Measurements from ENCODE around the gene MAPK8IP3. TPM values are rescaled to one million over a fixed set of nuclear protein-coding genes. Genes with fewer than 3 reads are reported as not detected.
"Not testable (repeated sequence)": the region's sequence is repeated elsewhere in the genome, so short reads cannot be mapped to it uniquely, and the experiment has no call there.

Gene MAPK8IP3
- polyA plus RNA-seq, 3 donors = 1.1 to 185 (median 2.1) TPM

- Histone ChIP-seq H3K36me3 (replicated peaks in 1 of 2; ENCODE audit: control insufficient read depth in 1 of 2, insufficient read depth in 2 of 2, low read length in 2 of 2) (peaks cover 5 to 20% of the 10 kb centered on the region in 2 donors), H3K4me1 (ENCODE audit: control insufficient read depth in 1 of 2, insufficient read depth in 2 of 2, low read length in 2 of 2) (peaks cover 50 to 55% of the 10 kb centered on the region in 2 donors), H3K27ac (ENCODE audit: low read depth in 1 of 2, low read length in 2 of 2) (peak overlapping the region; percentile 61 to 84), H3K79me2 (ENCODE audit: insufficient read depth, low read length) (peaks cover 80% of the 10 kb centered on the region), H4K20me1 (ENCODE audit: insufficient read depth, low read length) (peaks cover 32% of the 10 kb centered on the region), H3K4me2 (replicated peaks; ENCODE audit: extremely low read depth, low read length, poor library complexity, severe bottlenecking) (peak overlapping the region; percentile 36), H3K4me3 (replicated peaks in 1 of 3; ENCODE audit: low read depth in 2 of 3, low read length in 3 of 3) (peak overlapping the region in 1 of 3 experiments; percentile 12)
- Mint-ChIP-seq H3K36me3 (peaks cover 8 to 29% of the 10 kb centered on the region in 2 donors), H3K4me3 (peak overlapping the region in 1 of 2 donors; percentile 15), H3K4me1 (peaks cover 54% of the 10 kb centered on the region), H3K27ac (peak overlapping the region; percentile 77 to 93 (median 88))
- intact Hi-C loops (cut with micrococcal nuclease); H3K27me3 Mint-ChIP-seq (ENCODE audit: low read depth in 3 of 3); H3K9ac ChIP-seq (ENCODE audit: insufficient read depth, low read length, poor library complexity, severe bottlenecking); H2AFZ ChIP-seq (ENCODE audit: insufficient read depth, low read depth, low read length, poor library complexity, severe bottlenecking); H3K9me3 Mint-ChIP-seq; H3K9me3 ChIP-seq (replicated peaks in 1 of 2; ENCODE audit: control insufficient read depth in 1 of 2, insufficient read depth in 1 of 2, low read length in 2 of 2); H3K27me3 ChIP-seq (ENCODE audit: control insufficient read depth in 2 of 2, insufficient read depth in 2 of 2, low read length in 2 of 2): not testable (repeated sequence)
- WGBS (ENCODE audit: insufficient coverage) = 27% methylated on average over 4 of the region's 12 CpGs
- DNase-seq = peak; percentile 59 to 67 (median 65)
Measured at GRCh38 chr16:1719559-1720229, 13.7 kb downstream of the MAPK8IP3 start.

GRCh38 chr16:1721372-1721771, 15.4 kb downstream of the MAPK8IP3 start:
- H3K4me2 ChIP-seq (replicated peaks; ENCODE audit: extremely low read depth, low read length, poor library complexity, severe bottlenecking) = peak overlapping the region; percentile 41
- H2AFZ ChIP-seq (ENCODE audit: insufficient read depth, low read depth, low read length, poor library complexity, severe bottlenecking) = no peak overlapping the region
- peak overlapping the region in 1 of 3 experiments; percentile 51 for H3K4me3 ChIP-seq (replicated peaks in 1 of 3; ENCODE audit: low read depth in 2 of 3, low read length in 3 of 3)
- H3K9me3 Mint-ChIP-seq = no peaks in the 10 kb centered on the region
- H3K27ac ChIP-seq (ENCODE audit: low read depth in 1 of 2, low read length in 2 of 2) = peak overlapping the region; percentile 70 to 84
- peaks cover 53 to 59% of the 10 kb centered on the region in 2 donors for H3K4me1 ChIP-seq (ENCODE audit: control insufficient read depth in 1 of 2, insufficient read depth in 2 of 2, low read length in 2 of 2)
- peak overlapping the region; percentile 91 to 96 (median 94) for H3K27ac Mint-ChIP-seq
- no peak for DNase-seq
- peaks cover 11 to 35% of the 10 kb centered on the region in 2 donors for H3K36me3 Mint-ChIP-seq
- intact Hi-C loops (cut with micrococcal nuclease) = no loop called here
- no peak overlapping the region for H3K9ac ChIP-seq (ENCODE audit: insufficient read depth, low read length, poor library complexity, severe bottlenecking)
- H3K4me1 Mint-ChIP-seq = peaks cover 56% of the 10 kb centered on the region
- no peak for TF ChIP-seq CTCF (IDR thresholded peaks at IDR 0.05)
- peak overlapping the region in 1 of 2 donors; percentile 30 for H3K4me3 Mint-ChIP-seq
- no peaks in the 10 kb centered on the region for H3K27me3 ChIP-seq (ENCODE audit: control insufficient read depth in 2 of 2, insufficient read depth in 2 of 2, low read length in 2 of 2)
- H3K79me2 ChIP-seq (ENCODE audit: insufficient read depth, low read length) = peaks cover 68% of the 10 kb centered on the region
- no peaks in the 10 kb centered on the region for H3K9me3 ChIP-seq (replicated peaks in 1 of 2; ENCODE audit: control insufficient read depth in 1 of 2, insufficient read depth in 1 of 2, low read length in 2 of 2)
- 90% methylated on average over 2 of the region's 9 CpGs for WGBS (ENCODE audit: insufficient coverage)
- H3K27me3 Mint-ChIP-seq (ENCODE audit: low read depth in 3 of 3) = peaks cover 0 to 2% (median 0%) of the 10 kb centered on the region in 3 donors
- peaks cover 14 to 16% of the 10 kb centered on the region in 2 donors for H3K36me3 ChIP-seq (replicated peaks in 1 of 2; ENCODE audit: control insufficient read depth in 1 of 2, insufficient read depth in 2 of 2, low read length in 2 of 2)
- H4K20me1 ChIP-seq (ENCODE audit: insufficient read depth, low read length) = peaks cover 30% of the 10 kb centered on the region
